ENCODE measurements around the gene MAGI3. TPM values are rescaled to one million over a fixed set of nuclear protein-coding genes. Genes with fewer than 3 reads are reported as not detected.

Gene MAGI3
- total RNA-seq, 6 experiments from 2014 or later: 8.5 to 14.5 (median 12.3) TPM

DNA sequence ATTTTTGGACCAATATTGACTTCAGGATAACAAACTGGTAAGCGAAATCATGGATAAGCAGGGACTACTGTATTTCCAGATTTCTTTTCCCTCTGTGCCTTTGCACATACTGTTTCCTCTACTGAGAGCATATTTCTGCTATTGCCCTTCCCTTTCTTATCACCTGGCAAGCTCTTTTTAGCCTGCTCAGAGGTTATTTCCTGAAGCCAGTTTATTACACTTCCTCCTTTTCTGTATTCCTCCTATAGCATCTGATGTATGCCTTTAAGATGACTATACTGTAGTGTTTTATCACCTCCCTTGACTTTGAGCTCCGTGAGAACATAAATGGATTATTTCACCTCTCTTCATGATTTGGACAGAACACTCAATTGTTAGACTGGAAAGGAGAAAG, 49.0 kb downstream of the MAGI3 start:
- no peak overlapping the region for H3K27ac ChIP-seq
- no peaks in the 10 kb centered on the region for H3K27me3 ChIP-seq
- 86% methylated on average over 2 of the region's 2 CpGs for WGBS (ENCODE audit: insufficient coverage, low coverage, low lambda C conversion rate, missing lambda C conversion rate)
- DNase-seq (no peak), ATAC-seq (no peak)
- no peaks in the 10 kb centered on the region for H3K9me3 ChIP-seq
- no peaks in the 10 kb centered on the region for H3K36me3 ChIP-seq
- TF ChIP-seq, protein P1, sequence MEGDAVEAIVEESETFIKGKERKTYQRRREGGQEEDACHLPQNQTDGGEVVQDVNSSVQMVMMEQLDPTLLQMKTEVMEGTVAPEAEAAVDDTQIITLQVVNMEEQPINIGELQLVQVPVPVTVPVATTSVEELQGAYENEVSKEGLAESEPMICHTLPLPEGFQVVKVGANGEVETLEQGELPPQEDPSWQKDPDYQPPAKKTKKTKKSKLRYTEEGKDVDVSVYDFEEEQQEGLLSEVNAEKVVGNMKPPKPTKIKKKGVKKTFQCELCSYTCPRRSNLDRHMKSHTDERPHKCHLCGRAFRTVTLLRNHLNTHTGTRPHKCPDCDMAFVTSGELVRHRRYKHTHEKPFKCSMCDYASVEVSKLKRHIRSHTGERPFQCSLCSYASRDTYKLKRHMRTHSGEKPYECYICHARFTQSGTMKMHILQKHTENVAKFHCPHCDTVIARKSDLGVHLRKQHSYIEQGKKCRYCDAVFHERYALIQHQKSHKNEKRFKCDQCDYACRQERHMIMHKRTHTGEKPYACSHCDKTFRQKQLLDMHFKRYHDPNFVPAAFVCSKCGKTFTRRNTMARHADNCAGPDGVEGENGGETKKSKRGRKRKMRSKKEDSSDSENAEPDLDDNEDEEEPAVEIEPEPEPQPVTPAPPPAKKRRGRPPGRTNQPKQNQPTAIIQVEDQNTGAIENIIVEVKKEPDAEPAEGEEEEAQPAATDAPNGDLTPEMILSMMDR (IDR thresholded peaks at IDR 0.05): no peak
- no peak for TF ChIP-seq POLR2A (IDR thresholded peaks at IDR 0.05)
- H3K4me3 ChIP-seq: no peak overlapping the region
- intact Hi-C loops (cut with DNase I): no loop called here
- H3K4me1 ChIP-seq: peaks cover 0 to 26% (median 7%) of the 10 kb centered on the region in 4 donors

DNA sequence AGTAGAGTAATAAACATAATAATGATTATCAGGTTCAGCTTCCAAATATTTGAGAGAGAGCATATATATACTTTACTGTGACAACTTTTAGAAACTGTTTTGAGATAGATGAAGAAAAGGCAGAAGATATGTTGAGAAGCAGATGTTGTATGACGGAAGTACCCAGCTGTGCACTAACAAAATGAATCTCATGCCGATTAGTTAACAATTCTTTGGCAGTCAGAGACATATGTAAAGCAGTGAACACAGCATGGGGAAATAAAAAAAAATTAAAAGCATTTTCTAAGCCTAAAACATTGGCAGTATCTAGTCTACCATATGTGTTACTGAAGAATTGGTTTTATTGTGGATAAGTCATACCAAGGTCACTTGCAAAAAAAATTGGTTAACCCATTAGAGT, 51.8 kb downstream of the MAGI3 start:
- intact Hi-C loops (cut with DNase I): no loop called here
- ATAC-seq (no peak), DNase-seq (no peak)
- H3K27me3 ChIP-seq: no peaks in the 10 kb centered on the region
- H3K27ac ChIP-seq: no peak overlapping the region
- TF ChIP-seq, protein P1 (IDR thresholded peaks at IDR 0.05): no peak
- no peak for TF ChIP-seq POLR2A (IDR thresholded peaks at IDR 0.05)
- no peaks in the 10 kb centered on the region for H3K36me3 ChIP-seq
- H3K4me1 ChIP-seq: peaks cover 0 to 16% (median 0%) of the 10 kb centered on the region in 4 donors
- no peaks in the 10 kb centered on the region for H3K9me3 ChIP-seq
- no peak overlapping the region for H3K4me3 ChIP-seq
- WGBS (ENCODE audit: insufficient coverage, low coverage, low lambda C conversion rate, missing lambda C conversion rate): 83% methylated on average over 2 of the region's 2 CpGs

DNA sequence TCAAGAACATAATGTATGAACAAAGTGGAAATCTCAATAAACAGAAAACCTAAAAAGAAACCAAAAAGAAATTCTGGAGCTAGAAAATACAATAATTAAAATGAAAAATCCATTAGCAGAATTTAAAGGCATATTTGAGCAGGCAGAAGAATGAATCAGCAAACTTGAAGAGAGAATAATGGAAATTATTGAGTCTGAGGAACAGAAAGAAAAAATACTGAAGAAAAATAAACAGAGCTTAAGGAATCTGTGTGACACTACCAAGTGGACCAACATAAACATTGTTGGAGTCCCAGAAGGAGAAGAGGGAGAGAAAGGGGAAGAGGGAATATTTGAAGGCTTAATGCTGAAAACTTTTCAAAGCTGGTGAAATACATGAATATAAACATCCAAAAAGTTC, 54.5 kb downstream of the MAGI3 start:
- Histone ChIP-seq H3K36me3 (no peaks in the 10 kb centered on the region), H3K4me3 (no peak overlapping the region), H3K27me3 (no peaks in the 10 kb centered on the region), H3K27ac (no peak overlapping the region), H3K9me3 (no peaks in the 10 kb centered on the region), H3K4me1 (no peaks in the 10 kb centered on the region)
- intact Hi-C loops (cut with DNase I): no loop called here
- ATAC-seq (no peak), DNase-seq (no peak)
- no peak for TF ChIP-seq POLR2A (IDR thresholded peaks at IDR 0.05)
- TF ChIP-seq, protein P1 (IDR thresholded peaks at IDR 0.05): no peak

DNA sequence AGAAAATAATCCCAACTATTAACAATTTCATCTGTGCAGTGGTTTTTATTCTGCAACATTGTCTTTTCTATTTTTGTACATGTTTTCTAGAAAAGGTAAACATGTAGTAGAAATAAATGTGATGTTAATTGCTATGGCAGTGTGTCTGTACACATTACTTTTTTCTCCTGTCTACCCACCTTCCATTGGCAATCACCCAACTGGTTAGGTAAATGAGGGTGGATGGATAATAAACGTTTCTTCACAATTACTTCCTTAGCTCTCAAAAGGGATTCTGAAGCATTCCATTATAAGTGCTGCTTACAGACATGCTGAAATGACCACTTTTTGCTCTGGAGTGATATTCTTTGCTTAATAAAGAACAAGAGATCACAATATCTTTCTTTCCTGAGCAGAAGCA, 61.4 kb downstream of the MAGI3 start:
- no peak for ATAC-seq
- no peak for DNase-seq
- Histone ChIP-seq H3K27ac (no peak overlapping the region), H3K9me3 (no peaks in the 10 kb centered on the region), H3K4me1 (peaks cover 0 to 7% (median 0%) of the 10 kb centered on the region in 4 donors), H3K4me3 (no peak overlapping the region), H3K36me3 (no peaks in the 10 kb centered on the region), H3K27me3 (no peaks in the 10 kb centered on the region)
- intact Hi-C loops (cut with DNase I): no loop called here
- TF ChIP-seq POLR2A (IDR thresholded peaks at IDR 0.05): no peak
- TF ChIP-seq, protein P1 (IDR thresholded peaks at IDR 0.05): no peak
- 18% methylated on average over 1 of the region's 1 CpG for WGBS (ENCODE audit: insufficient coverage, low coverage, low lambda C conversion rate, missing lambda C conversion rate)
